ENCODE data around the gene NEU1.

The NEU1 gene

GRCh38 chr6:31896493-31896855 lies 33.9 kb upstream of the NEU1 start:
- no peak for DNase-seq (ENCODE audit: low spot score)

- no peak for DNase-seq (ENCODE audit: low spot score)
These were observed 30.2 kb upstream of the NEU1 start for GRCh38 chr6:31892821-31893220.

GRCh38 chr6:31889331-31889972 lies 26.8 kb upstream of the NEU1 start:
- DNase-seq (ENCODE audit: low spot score): no peak

- DNase-seq (ENCODE audit: low spot score): peak; percentile 44
These were observed 25.9 kb upstream of the NEU1 start for GRCh38 chr6:31888276-31889258.

- DNase-seq (ENCODE audit: low spot score): no peak
These were observed 24.8 kb upstream of the NEU1 start for GRCh38 chr6:31887173-31888007.

- DNase-seq (ENCODE audit: low spot score): no peak
These were observed 23.9 kb upstream of the NEU1 start for GRCh38 chr6:31886541-31886991.

GRCh38 chr6:31884528-31885035 lies 22.0 kb upstream of the NEU1 start:
- DNase-seq (ENCODE audit: low spot score): no peak

GRCh38 chr6:31883676-31884075 lies 21.1 kb upstream of the NEU1 start:
- no peak for DNase-seq (ENCODE audit: low spot score)

- DNase-seq (ENCODE audit: low spot score): no peak
These were observed 19.7 kb upstream of the NEU1 start for GRCh38 chr6:31882344-31882743.

- no peak for DNase-seq (ENCODE audit: low spot score)
These were observed 18.7 kb upstream of the NEU1 start for GRCh38 chr6:31881136-31881859.

- DNase-seq (ENCODE audit: low spot score): no peak
These were observed 18.0 kb upstream of the NEU1 start for GRCh38 chr6:31880616-31881015.

- DNase-seq (ENCODE audit: low spot score): no peak
These were observed 17.3 kb upstream of the NEU1 start for GRCh38 chr6:31879901-31880300.

- no peak for DNase-seq (ENCODE audit: low spot score)
These were observed 16.5 kb upstream of the NEU1 start for GRCh38 chr6:31879143-31879542.

GRCh38 chr6:31878726-31879125 lies 16.1 kb upstream of the NEU1 start, which contains the start of gene SLC44A4:
Gene SLC44A4, minus strand, starts transcription at chr6:31878997. Its CDS starts 17 bp downstream, at chr6:31878980.
- no peak for DNase-seq (ENCODE audit: low spot score)

- DNase-seq (ENCODE audit: low spot score): no peak
These were observed 15.6 kb upstream of the NEU1 start for GRCh38 chr6:31878222-31878621.

GRCh38 chr6:31877651-31878161 lies 15.1 kb upstream of the NEU1 start:
- no peak for DNase-seq (ENCODE audit: low spot score)

GRCh38 chr6:31877125-31877650 lies 14.6 kb upstream of the NEU1 start:
- no peak for DNase-seq (ENCODE audit: low spot score)

GRCh38 chr6:31876357-31876756 lies 13.7 kb upstream of the NEU1 start:
- no peak for DNase-seq (ENCODE audit: low spot score)

GRCh38 chr6:31875877-31876276 lies 13.3 kb upstream of the NEU1 start:
- DNase-seq (ENCODE audit: low spot score): no peak

GRCh38 chr6:31874836-31875572 lies 12.4 kb upstream of the NEU1 start:
- DNase-seq (ENCODE audit: low spot score): no peak
